GM18519 (cell line): ENCODE data around the gene LRRC56.

Experiments used
- ATAC-seq: cut with Tn5 transposase; IDR thresholded peaks from one replicate; pipeline ENCODE4 v1.9.1; 2021; ENCODE audit warnings: mild to moderate bottlenecking, moderate library complexity; ENCODE audit not compliant: unreplicated experiment, low FRiP score

The LRRC56 gene

GRCh38 chr11:518463-519202, 18.7 kb upstream of the LRRC56 start:
- ATAC-seq = peak; percentile 58

GRCh38 chr11:520428-521176, 16.7 kb upstream of the LRRC56 start:
- ATAC-seq = no peak

- no peak for ATAC-seq
These were observed 16.1 kb upstream of the LRRC56 start for GRCh38 chr11:521177-521688.

GRCh38 chr11:526192-526591, 11.1 kb upstream of the LRRC56 start:
- no peak for ATAC-seq

- ATAC-seq = no peak
These were observed 9.0 kb upstream of the LRRC56 start for GRCh38 chr11:528166-528814.

- no peak for ATAC-seq
These were observed 8.3 kb upstream of the LRRC56 start for GRCh38 chr11:528815-529727.

- ATAC-seq = no peak
These were observed 7.5 kb upstream of the LRRC56 start for GRCh38 chr11:529728-530411.

GRCh38 chr11:530960-531831, 6.1 kb upstream of the LRRC56 start:
- ATAC-seq = no peak

- ATAC-seq = no peak
These were observed 5.3 kb upstream of the LRRC56 start for GRCh38 chr11:531919-532526.

- ATAC-seq = no peak
These were observed 4.8 kb upstream of the LRRC56 start for GRCh38 chr11:532527-532985.

- no peak for ATAC-seq
These were observed 4.2 kb upstream of the LRRC56 start for GRCh38 chr11:532986-533585.

GRCh38 chr11:533586-534395, 3.5 kb upstream of the LRRC56 start:
- no peak for ATAC-seq

GRCh38 chr11:534396-535209, 2.7 kb upstream of the LRRC56 start:
- ATAC-seq = no peak

- ATAC-seq = peak; percentile 5
These were observed 2.2 kb upstream of the LRRC56 start for GRCh38 chr11:535210-535518.

GRCh38 chr11:535519-536454, 1.5 kb upstream of the LRRC56 start, which contains the start of gene HRAS:
TSS of gene HRAS (minus strand) at chr11:535576.
- peak; percentile 53 for ATAC-seq
